ENCODE data around the gene QSOX1. TPM values are rescaled to one million over a fixed set of nuclear protein-coding genes. Genes with fewer than 3 reads are reported as not detected.

Gene QSOX1
- total RNA-seq, 2 experiments from 2014 or later, result 38.9 to 40.9 TPM

GRCh38 chr1:180241716-180242544 lies 87.3 kb downstream of the QSOX1 start:
- ChIA-PET CTCF (no interaction called here), POLR2A (no interaction called here)

- ChIA-PET CTCF (interaction anchor here (0.6 kb wide), 1 partner anchor 915 kb away, joined by 3 read pairs; no protein-coding TSS in a partner anchor), POLR2A (no interaction called here)
These were observed 89.0 kb downstream of the QSOX1 start for GRCh38 chr1:180243517-180244221.

DNA sequence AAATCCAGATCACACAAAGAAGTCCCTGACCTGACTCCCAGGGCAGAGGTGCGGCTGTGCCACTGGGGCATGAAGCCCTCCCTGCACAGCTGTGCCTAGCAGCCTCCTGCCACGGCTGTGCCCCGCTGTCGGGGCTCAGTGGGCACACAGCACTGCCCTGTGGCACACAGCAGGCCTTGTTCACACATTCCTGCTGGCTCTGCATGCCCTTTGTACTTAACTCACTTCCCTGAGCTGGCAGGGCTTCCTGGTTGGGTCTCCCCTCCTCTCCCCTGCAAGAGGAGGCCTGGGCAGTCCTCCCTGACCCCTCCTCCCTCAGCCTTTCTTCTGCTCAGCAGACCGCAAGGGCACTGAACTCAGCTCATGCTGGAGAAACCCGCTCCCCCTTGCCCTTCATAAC lies 90.2 kb downstream of the QSOX1 start:
- CTCF ChIA-PET, result no interaction called here

DNA sequence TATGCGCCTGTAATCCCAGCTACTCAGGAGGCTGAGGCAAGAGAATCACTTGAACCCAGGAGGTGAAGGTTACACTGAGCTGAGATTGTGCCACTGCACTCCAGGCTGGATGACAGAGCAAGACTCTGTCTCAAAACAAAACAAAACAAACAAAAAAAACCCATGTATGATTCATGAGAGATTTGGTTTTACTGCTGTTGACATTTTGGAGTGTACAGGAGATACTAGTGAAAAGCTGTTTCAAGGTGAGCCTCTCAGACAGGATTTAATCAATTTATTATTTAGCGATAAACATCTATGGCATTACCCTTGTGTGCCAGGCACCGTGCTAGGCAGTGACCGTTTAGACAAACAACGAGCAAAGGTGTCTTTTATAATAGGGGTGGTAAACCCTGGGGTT lies 91.9 kb downstream of the QSOX1 start:
- CTCF ChIA-PET, result no interaction called here
- POLR2A ChIA-PET, result no interaction called here

More for the DNA sequence above, 90.2 kb downstream of the QSOX1 start:
- POLR2A ChIA-PET, result no interaction called here

GRCh38 chr1:180247061-180247460 lies 92.4 kb downstream of the QSOX1 start:
- CTCF ChIA-PET, result no interaction called here
- POLR2A ChIA-PET, result no interaction called here

DNA sequence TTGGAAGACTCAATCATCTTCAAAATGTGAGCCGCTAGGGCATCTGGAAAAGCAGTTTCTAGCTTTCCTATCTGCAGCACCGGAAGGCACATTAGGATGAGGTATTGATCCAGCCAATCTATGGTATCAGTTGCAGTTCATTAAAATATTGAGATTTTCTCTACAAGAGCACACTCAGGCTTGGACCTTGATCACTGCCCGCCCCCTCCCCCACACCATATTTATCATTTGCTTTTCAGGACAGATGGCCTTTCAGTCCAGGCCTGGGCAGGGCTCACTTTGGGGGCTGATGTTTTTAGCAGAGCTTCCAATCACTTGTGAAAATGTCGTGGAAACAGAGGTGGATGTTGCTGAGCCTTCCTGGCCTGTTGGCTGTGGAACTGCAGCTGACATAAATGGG lies 92.9 kb downstream of the QSOX1 start:
- ChIA-PET POLR2A (no interaction called here), CTCF (no interaction called here)

DNA sequence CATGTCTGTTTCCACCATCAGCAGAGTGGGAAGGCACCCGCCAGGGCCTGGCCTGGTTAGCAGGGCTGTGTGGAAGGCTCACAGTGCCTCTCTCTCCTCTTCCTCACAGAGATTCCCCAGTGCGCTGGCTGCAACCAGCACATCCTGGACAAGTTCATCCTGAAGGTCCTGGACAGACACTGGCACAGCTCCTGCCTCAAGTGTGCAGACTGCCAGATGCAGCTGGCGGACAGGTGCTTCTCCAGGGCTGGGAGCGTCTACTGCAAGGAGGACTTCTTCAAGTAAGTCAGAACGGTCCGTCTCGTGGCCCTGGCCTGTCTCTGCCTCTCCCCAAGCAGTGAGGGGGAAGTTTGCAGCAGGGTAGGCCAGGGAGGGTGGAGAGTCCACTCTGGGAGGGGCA lies 93.5 kb downstream of the QSOX1 start:
- ChIA-PET POLR2A (no interaction called here), CTCF (no interaction called here)

GRCh38 chr1:180248731-180249681 lies 94.3 kb downstream of the QSOX1 start:
- POLR2A ChIA-PET, result no interaction called here
- CTCF ChIA-PET, result no interaction called here

- ChIA-PET POLR2A (no interaction called here), CTCF (no interaction called here)
These were observed 95.2 kb downstream of the QSOX1 start for GRCh38 chr1:180249725-180250498.

DNA sequence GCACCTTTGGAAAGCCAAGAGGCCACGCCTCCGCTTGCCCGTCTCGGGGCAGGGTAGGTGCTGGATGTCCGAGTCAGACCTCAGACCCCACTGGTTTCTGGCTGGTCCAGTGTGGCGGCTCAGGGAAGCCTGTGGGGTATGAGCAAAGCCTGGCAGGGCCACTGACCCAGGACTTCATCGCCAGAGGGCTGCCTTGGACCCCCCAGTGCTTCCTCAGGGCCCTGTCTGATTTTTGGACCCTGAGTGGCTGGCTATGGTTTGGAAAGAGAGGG lies 95.8 kb downstream of the QSOX1 start:
- POLR2A ChIA-PET, result no interaction called here

GRCh38 chr1:180250883-180251509 lies 96.3 kb downstream of the QSOX1 start:
- ChIA-PET CTCF (interaction anchor here (2.5 to 3.8 kb wide), 2 partner anchors 11 to 229 kb away, joined by 8 to 16 read pairs; no protein-coding TSS in a partner anchor), POLR2A (no interaction called here)

More for the DNA sequence above, 95.8 kb downstream of the QSOX1 start:
- CTCF ChIA-PET, result no interaction called here

DNA sequence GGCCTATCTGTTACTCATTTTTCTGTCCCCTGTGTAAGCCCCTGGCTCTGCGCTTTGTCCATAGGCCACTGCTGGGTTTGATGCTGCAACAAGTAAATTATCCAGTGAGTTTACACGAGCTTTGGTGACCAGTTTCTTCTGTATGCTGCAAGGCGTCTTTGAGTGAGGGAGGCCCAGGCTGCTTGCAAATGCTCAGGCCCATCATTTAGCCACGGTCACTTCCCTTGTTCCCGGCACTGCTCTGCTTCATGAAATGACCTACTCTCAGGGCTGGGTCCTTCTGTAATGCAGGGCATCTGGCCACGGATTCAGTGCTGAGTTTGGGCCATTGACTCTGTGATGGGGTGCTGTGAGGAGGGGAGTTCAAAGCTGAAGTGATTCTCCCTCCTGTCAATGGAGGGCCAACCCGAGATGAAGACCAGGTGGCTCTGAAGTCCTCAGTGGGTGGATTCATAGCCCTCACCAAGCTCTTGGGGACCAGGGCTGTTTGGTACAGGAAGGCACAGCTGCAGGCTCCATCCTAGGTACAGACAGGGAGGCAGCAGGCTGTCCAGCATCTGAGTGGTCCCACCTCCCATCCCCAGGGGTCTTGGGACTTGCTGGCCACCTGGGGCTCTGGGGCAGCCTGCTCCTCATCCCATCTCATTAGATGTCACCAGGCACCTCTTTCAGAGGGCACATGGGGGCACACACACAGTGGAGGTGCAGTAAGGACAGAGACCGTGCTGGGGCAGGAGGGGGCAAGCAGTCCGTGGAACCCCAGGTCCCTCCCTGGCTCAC lies 97.0 kb downstream of the QSOX1 start:
- POLR2A ChIA-PET, result no interaction called here
- CTCF ChIA-PET, result interaction anchor here (1.5 to 3.8 kb wide), 3 partner anchors 10 to 229 kb away, joined by 3 to 16 read pairs (median 8); partner anchors contain the start of gene LHX4

GRCh38 chr1:180252638-180253536 lies 98.2 kb downstream of the QSOX1 start:
- CTCF ChIA-PET, result interaction anchor here (0.6 to 3.8 kb wide), 8 partner anchors 9 to 227 kb away, joined by 3 to 16 read pairs (median 4); partner anchors contain the start of gene LHX4
- POLR2A ChIA-PET, result interaction anchor here (0.8 kb wide), 1 partner anchor 249 kb away, joined by 3 read pairs; no protein-coding TSS in a partner anchor

All from activated CD8-positive, alpha-beta memory T cell treated with anti-CD3 and anti-CD28 coated beads for 36 hours (primary cell).